B cell (primary cell): ENCODE measurements around the gene SPTBN1. TPM values are rescaled to one million over a fixed set of nuclear protein-coding genes. Genes with fewer than 3 reads are reported as not detected.
A peak's percentile ranks its signal among the peaks of the same experiment; 100 is the strongest.

ENCODE experiments used
- ATAC-seq: fragments of 200-7000 bp; cut with Tn5 transposase; one replicate; pipeline ENCODE4 v1.10.0; 2021; ENCODE audit warnings: low read depth, mild to moderate bottlenecking, moderate number of reproducible peaks, moderate library complexity
- CTCF ChIA-PET: fragments of 350-600 bp; sonication (Branson Sonifier 250); formaldehyde crosslinking; loops from one replicate; lab custom pipeline; 2021; ENCODE audit warnings: antibody characterized with exemption, inconsistent platforms; lab: Charles Lee
- POLR2A ChIA-PET: fragments of 350-600 bp; sonication (Branson Sonifier 250); formaldehyde crosslinking; loops from one replicate; lab custom pipeline; 2021; ENCODE audit warnings: antibody characterized with exemption; lab: Charles Lee
- DNase-seq: peaks from one replicate; pipeline ENCODE4 v3.0.0; 2013
- H2AFZ ChIP-seq: 2 replicates; pipeline ENCODE4 v1.6.1; 2012; ENCODE audit warnings: mild to moderate bottlenecking, low read depth, low read length; ENCODE audit not compliant: insufficient read depth, poor library complexity, severe bottlenecking
- H3K27ac ChIP-seq, 2 donors: 1 replicate in 1 of 2; 2 replicates in 1 of 2; pipeline ENCODE4 v1.5.1; 2012 to 2013; ENCODE audit warnings: low read length in 2 of 2, mild to moderate bottlenecking in 2 of 2, moderate library complexity in 1 of 2
- H3K27me3 ChIP-seq, 4 experiments: fragments of 200-600 bp in 1 of 4; sonication (generic) in 1 of 4; replicated peaks in 1 of 4; 1 replicate in 2 of 4; 2 replicates in 2 of 4; pipeline versions ENCODE4 v1.6.1 to v1.7.0; 2013 to 2016; ENCODE audit warnings: low read length in 3 of 4, mild to moderate bottlenecking in 2 of 4, mixed read lengths in 1 of 4, moderate library complexity in 1 of 4; ENCODE audit not compliant: insufficient read depth in 4 of 4, control insufficient read depth in 3 of 4; ENCODE audit errors: control extremely low read depth in 1 of 4
- H3K36me3 ChIP-seq, 2 experiments: replicated peaks in 1 of 2; 1 replicate in 1 of 2; 2 replicates in 1 of 2; pipeline versions ENCODE4 v1.6.1 to v1.7.1; 2013; ENCODE audit warnings: low read length in 1 of 2; ENCODE audit not compliant: insufficient read depth in 2 of 2, control insufficient read depth in 1 of 2; ENCODE audit errors: control extremely low read depth in 1 of 2, extremely low read depth in 1 of 2
- H3K4me1 ChIP-seq, 2 donors: fragments of 200-600 bp in 1 of 2; sonication (generic) in 1 of 2; 1 replicate in 1 of 2; 2 replicates in 1 of 2; pipeline versions ENCODE4 v1.5.1 to v1.6.1; 2013 to 2017; ENCODE audit warnings: low read length in 2 of 2; ENCODE audit not compliant: control insufficient read depth in 2 of 2, insufficient read depth in 2 of 2
- H3K4me2 ChIP-seq: replicated peaks from 2 replicates; pipeline ENCODE3; 2012; ENCODE audit warnings: mild to moderate bottlenecking, low read depth, low read length; ENCODE audit not compliant: poor library complexity, severe bottlenecking
- H3K4me3 ChIP-seq, 5 experiments: fragments of 200-600 bp in 1 of 5; sonication (generic) in 1 of 5; 1 replicate in 3 of 5; 2 replicates in 2 of 5; pipeline versions ENCODE4 v1.5.1 to v1.7.0; 2011 to 2016; ENCODE audit warnings: low read length in 4 of 5, mild to moderate bottlenecking in 4 of 5, low read depth in 2 of 5, control low read depth in 1 of 5, moderate library complexity in 1 of 5; ENCODE audit not compliant: insufficient read depth in 1 of 5; ENCODE audit errors: control extremely low read depth in 1 of 5, extremely low read depth in 1 of 5
- H3K79me2 ChIP-seq: fragments of 200-600 bp; sonication (generic); one replicate; pipeline ENCODE4 v1.6.0; 2016; ENCODE audit warnings: low read length; ENCODE audit not compliant: control insufficient read depth, insufficient read depth
- H3K9ac ChIP-seq: fragments of 200-600 bp; sonication (generic); 2 replicates; pipeline ENCODE4 v1.6.1; 2017; ENCODE audit warnings: mild to moderate bottlenecking, low read length, moderate library complexity
- H3K9me3 ChIP-seq, 3 donors: one replicate each; pipeline versions ENCODE4 v1.6.1 to v1.7.1; 2013; ENCODE audit warnings: low read length in 2 of 3; ENCODE audit not compliant: control insufficient read depth in 2 of 3, insufficient read depth in 1 of 3; ENCODE audit errors: control extremely low read depth in 1 of 3
- H4K20me1 ChIP-seq: 2 replicates; pipeline ENCODE4 v1.6.0; 2012; ENCODE audit warnings: mild to moderate bottlenecking, low read length; ENCODE audit not compliant: insufficient read depth, control insufficient read depth, poor library complexity, severe bottlenecking
- H3K27ac Mint-ChIP-seq: one replicate; pipeline ENCODE4 v1.8.0; 2021; ENCODE audit warnings: mixed read lengths
- H3K27me3 Mint-ChIP-seq: one replicate; pipeline ENCODE4 v1.8.0; 2021; ENCODE audit warnings: mixed read lengths
- H3K4me1 Mint-ChIP-seq: one replicate; pipeline ENCODE4 v1.8.0; 2021; ENCODE audit warnings: mixed read lengths
- H3K4me3 Mint-ChIP-seq: one replicate; pipeline ENCODE4 v1.8.0; 2021; ENCODE audit warnings: mixed read lengths
- H3K9me3 Mint-ChIP-seq: one replicate; pipeline ENCODE4 v1.8.0; 2022; ENCODE audit warnings: mixed read lengths; ENCODE audit not compliant: insufficient read depth
- CTCF ChIP-seq: fragments of 200-600 bp; IDR thresholded peaks from one replicate; pipeline ENCODE4 v1.8.0; 2022; ENCODE audit warnings: antibody characterized with exemption, mild to moderate bottlenecking
- WGBS: methylation state at CpG from one replicate; pipeline ENCODE4 v1.1.5; 2013; ENCODE audit warnings: missing lambda C conversion rate; ENCODE audit not compliant: insufficient coverage; 5-methylcytosine and 5-hydroxymethylcytosine counted together
- intact Hi-C: fragments of 100-400 bp; cut with micrococcal nuclease; formaldehyde crosslinking; loops from one replicate; pipeline ENCODE4 v1.10.0; 2022
- polyA plus RNA-seq: library from polyadenylated mRNA; depleted of rRNA; stranded (reverse); fragments of >200 nt; gene quantifications from 2 replicates; pipeline ENCODE4 v1.2.3, GENCODE V29; 2012
- total RNA-seq, 2 donors: library from RNA; stranded (reverse); fragments of 120-200 nt in 1 of 2; gene quantifications; 1 replicate in 1 of 2; 2 replicates in 1 of 2; pipeline versions ENCODE4 v1.2.3 to v1.2.4, GENCODE V29; 2013 to 2022

The SPTBN1 gene
- total and polyA plus RNA-seq, 2 donors (not counting 1 experiment from before 2014, with no cell fraction given) = 43.7 to 144 TPM

- no peaks in the 10 kb centered on the region for H3K79me2 ChIP-seq
- CTCF ChIA-PET = interaction anchor here (1.0 to 11.4 kb wide), 8 partner anchors 13 to 602 kb away, joined by 3 to 294 read pairs (median 12); no protein-coding TSS in a partner anchor
- POLR2A ChIA-PET = interaction anchor here (1.0 to 1.1 kb wide), 2 partner anchors 13 to 14 kb away, joined by 3 to 4 read pairs; partner anchors contain the start of gene EML6
Observed at GRCh38 chr2:54709336-54709809, 253.2 kb downstream of the SPTBN1 start.

More at GRCh38 chr2:54709336-54709809, 253.2 kb downstream of the SPTBN1 start:
- Histone ChIP-seq H3K9me3 (peaks cover 0 to 13% (median 0%) of the 10 kb centered on the region in 3 donors), H3K9ac (peak overlapping the region; percentile 67), H3K4me2 (peak overlapping the region; percentile 91), H3K27ac (no peak overlapping the region), H2AFZ (peak overlapping the region; percentile 88), H4K20me1 (no peaks in the 10 kb centered on the region), H3K36me3 (no peaks in the 10 kb centered on the region), H3K27me3 (peaks cover 0 to 22% (median 12%) of the 10 kb centered on the region in 4 experiments), H3K4me3 (peak overlapping the region in 4 of 5 experiments; percentile 42 to 65 (median 49)), H3K4me1 (peaks cover 14 to 15% of the 10 kb centered on the region in 2 donors)
- Mint-ChIP-seq H3K4me1 (peaks cover 13% of the 10 kb centered on the region), H3K27me3 (peaks cover 12% of the 10 kb centered on the region), H3K27ac (no peak overlapping the region), H3K4me3 (peak overlapping the region; percentile 85), H3K9me3 (no peaks in the 10 kb centered on the region)
- intact Hi-C loops = loop anchor here (1.0 to 10.0 kb wide), 2 partner anchors 129 to 775 kb away; no protein-coding TSS in a partner anchor
- peak; percentile 39 for DNase-seq
- 5% methylated on average over 18 of the region's 18 CpGs for WGBS
- ATAC-seq = peak; percentile 56
- no peak for TF ChIP-seq CTCF
